PC-9 (cell line): ENCODE measurements around the gene PIGR. TPM values are rescaled to one million over a fixed set of nuclear protein-coding genes. Genes with fewer than 3 reads are reported as not detected.

Experiments used
- BruUV-seq: library from RNA; stranded (reverse); fragments of 400-500 nt; replicated peaks from 2 replicates; lab custom pipeline; 2021; lab: Mats Ljungman, UMichigan
- CTCF ChIA-PET: fragments of 300-600 bp; sonication (Branson Sonifier 250); formaldehyde crosslinking; loops from one replicate; lab custom pipeline; 2022; ENCODE audit warnings: antibody characterized with exemption; lab: Charles Lee
- POLR2A ChIA-PET: fragments of 300-600 bp; sonication (Branson Sonifier 250); formaldehyde crosslinking; loops from one replicate; lab custom pipeline; 2022; ENCODE audit warnings: antibody characterized with exemption; ENCODE audit not compliant: unreplicated experiment; lab: Charles Lee
- DNase-seq, 2 experiments: peaks; one replicate each; pipeline versions ENCODE4 v3.0.0 to v3.0.0-alpha.2; 2015 to 2022; ENCODE audit warnings: mixed read lengths in 1 of 2
- H2AFZ ChIP-seq: fragments of 200-600 bp; sonication (generic); 2 replicates; pipeline ENCODE4 v1.8.1; 2017; ENCODE audit warnings: antibody characterized with exemption
- H3F3A ChIP-seq: fragments of 200-600 bp; sonication (generic); 2 replicates; pipeline ENCODE4 v1.8.1; 2017; ENCODE audit warnings: antibody characterized with exemption, mild to moderate bottlenecking, low read depth; ENCODE audit not compliant: insufficient read depth
- H3K27ac ChIP-seq: fragments of 200-600 bp; sonication (generic); 2 replicates; pipeline ENCODE4 v1.6.1; 2016; ENCODE audit warnings: mixed run types
- H3K27me3 ChIP-seq: fragments of 200-600 bp; sonication (generic); 2 replicates; pipeline ENCODE4 v1.6.1; 2016; ENCODE audit warnings: low read depth, mixed run types; ENCODE audit not compliant: insufficient read depth
- H3K36me3 ChIP-seq: fragments of 200-600 bp; sonication (generic); 2 replicates; pipeline ENCODE4 v1.6.1; 2016; ENCODE audit warnings: low read depth, mixed run types
- H3K4me1 ChIP-seq: fragments of 200-600 bp; sonication (generic); replicated peaks from 2 replicates; pipeline ENCODE4 v1.6.1; 2016; ENCODE audit warnings: mixed run types; ENCODE audit not compliant: insufficient read depth
- H3K4me2 ChIP-seq: fragments of 200-600 bp; sonication (generic); 2 replicates; pipeline ENCODE4 v1.6.1; 2017; ENCODE audit warnings: mixed run types
- H3K4me3 ChIP-seq: fragments of 200-600 bp; sonication (generic); 2 replicates; pipeline ENCODE4 v1.6.1; 2016; ENCODE audit warnings: mixed run types
- H3K79me2 ChIP-seq: fragments of 200-600 bp; sonication (generic); 2 replicates; pipeline ENCODE4 v1.6.1; 2017; ENCODE audit warnings: low read depth, mixed run types
- H3K9me2 ChIP-seq: fragments of 200-600 bp; sonication (generic); 2 replicates; pipeline ENCODE4 v1.8.1; 2017; ENCODE audit warnings: mild to moderate bottlenecking; ENCODE audit not compliant: insufficient read depth
- H3K9me3 ChIP-seq: fragments of 200-600 bp; sonication (generic); 2 replicates; pipeline ENCODE4 v1.8.1; 2016; ENCODE audit warnings: low read depth; ENCODE audit not compliant: insufficient read depth
- H4K20me1 ChIP-seq: fragments of 200-600 bp; sonication (generic); 2 replicates; pipeline ENCODE4 v1.8.1; 2017; ENCODE audit not compliant: insufficient read depth
- CTCF ChIP-seq: fragments of 200-600 bp; sonication (generic); conservative IDR thresholded peaks from 2 replicates; pipeline ENCODE4 v1.6.1; 2017; ENCODE audit warnings: mixed run types, antibody characterized with exemption, mild to moderate bottlenecking, moderate library complexity
- EZH2 ChIP-seq: fragments of 200-600 bp; sonication (generic); IDR thresholded peaks from 2 replicates; pipeline ENCODE4 v1.8.0; 2017; ENCODE audit warnings: antibody characterized with exemption, low read depth
- intact Hi-C: fragments of 100-400 bp; cut with micrococcal nuclease; formaldehyde crosslinking; loops from one replicate; pipeline ENCODE4 v1.10.0; 2022; ENCODE audit not compliant: unreplicated experiment
- total RNA-seq: library from RNA; stranded (reverse); gene quantifications from 2 replicates; pipeline ENCODE4 v1.2.3, GENCODE V29; 2021

Gene PIGR
- total RNA-seq, 1 experiment from 2014 or later, result not detected

GRCh38 chr1:206930210-206930798 lies 16.0 kb downstream of the PIGR start:
- no peaks in the 10 kb centered on the region for H4K20me1 ChIP-seq
- no peak overlapping the region for H2AFZ ChIP-seq
- ChIA-PET CTCF (no interaction called here), POLR2A (no interaction called here)
- no peak overlapping the region for H3K4me3 ChIP-seq
- H3K79me2 ChIP-seq, result no peaks in the 10 kb centered on the region
- H3K4me1 ChIP-seq, result peaks cover 19% of the 10 kb centered on the region
- H3F3A ChIP-seq, result peaks cover 16% of the 10 kb centered on the region; the same call in 1 of the 2 replicates
- TF ChIP-seq EZH2, result no peak
- intact Hi-C loops, result no loop called here
- H3K36me3 ChIP-seq, result no peaks in the 10 kb centered on the region
- no peak overlapping the region for H3K27ac ChIP-seq
- no peaks in the 10 kb centered on the region for H3K9me3 ChIP-seq
- H3K4me2 ChIP-seq, result no peak overlapping the region
- BruUV-seq, result no TSS peak
- DNase-seq, result no peak
- H3K27me3 ChIP-seq, result no peaks in the 10 kb centered on the region
- H3K9me2 ChIP-seq, result no peaks in the 10 kb centered on the region

- no peak overlapping the region for H3K27ac ChIP-seq
- no peaks in the 10 kb centered on the region for H3K9me2 ChIP-seq
- no peaks in the 10 kb centered on the region for H3K36me3 ChIP-seq
- no peaks in the 10 kb centered on the region for H3K79me2 ChIP-seq
- H3K9me3 ChIP-seq, result no peaks in the 10 kb centered on the region
- intact Hi-C loops, result no loop called here
- H3K4me1 ChIP-seq, result peaks cover 19% of the 10 kb centered on the region
- no peak overlapping the region for H3K4me3 ChIP-seq
- no peak overlapping the region for H3K4me2 ChIP-seq
- POLR2A ChIA-PET, result no interaction called here
- H3F3A ChIP-seq, result peaks cover 16% of the 10 kb centered on the region; the same call in 1 of the 2 replicates
- no peaks in the 10 kb centered on the region for H3K27me3 ChIP-seq
- TF ChIP-seq CTCF (no peak), EZH2 (no peak)
- no peaks in the 10 kb centered on the region for H4K20me1 ChIP-seq
- H2AFZ ChIP-seq, result no peak overlapping the region
- no TSS peak for BruUV-seq
- DNase-seq, result no peak
- CTCF ChIA-PET, result no interaction called here
Measured at GRCh38 chr1:206929524-206929923, 16.7 kb downstream of the PIGR start.

- no peak for DNase-seq
- 0 out of 2 replicates have a peak overlapping the region, but pooled peaks have one; percentile 84 for H3K27ac ChIP-seq
- H3K4me3 ChIP-seq, result no peak overlapping the region
- H3K4me2 ChIP-seq, result no peak overlapping the region
- ChIA-PET POLR2A (no interaction called here), CTCF (interaction anchor here (0.6 kb wide), 1 partner anchor 288 kb away, joined by 4 read pairs; no protein-coding TSS in a partner anchor)
- intact Hi-C loops, result no loop called here
- no peak overlapping the region for H2AFZ ChIP-seq
- no peaks in the 10 kb centered on the region for H3K79me2 ChIP-seq
- no peaks in the 10 kb centered on the region for H3K9me2 ChIP-seq
- H3K4me1 ChIP-seq, result peaks cover 19% of the 10 kb centered on the region
- no peaks in the 10 kb centered on the region for H3K36me3 ChIP-seq
- H3F3A ChIP-seq, result peaks cover 16% of the 10 kb centered on the region; the same call in 1 of the 2 replicates
- no peaks in the 10 kb centered on the region for H3K27me3 ChIP-seq
- H3K9me3 ChIP-seq, result no peaks in the 10 kb centered on the region
- BruUV-seq, result no TSS peak
- TF ChIP-seq EZH2 (no peak), CTCF (no peak)
- H4K20me1 ChIP-seq, result no peaks in the 10 kb centered on the region
Measured at GRCh38 chr1:206926286-206926685, 20.0 kb downstream of the PIGR start.
